T47D (cell line): ENCODE data around the gene ENTR1.

Experiments used
- DNase-seq, 2 experiments: peaks; one replicate each; pipeline versions ENCODE4 v3.0.0 to v3.0.0-alpha.2; 2011 to 2012; ENCODE audit warnings: low read depth in 1 of 2, low spot score in 1 of 2
- JUND ChIP-seq: IDR thresholded peaks from 2 replicates; pipeline ENCODE4 v1.6.1; 2012; ENCODE audit warnings: low read depth
- in situ Hi-C: cut with HindIII; loops from 2 replicates; pipeline ENCODE4 v1.10.0; 2016; ENCODE audit warnings: low sequenced_read_pairs, low pct_unique_long_range_greater_than_20kb

Gene ENTR1

DNA sequence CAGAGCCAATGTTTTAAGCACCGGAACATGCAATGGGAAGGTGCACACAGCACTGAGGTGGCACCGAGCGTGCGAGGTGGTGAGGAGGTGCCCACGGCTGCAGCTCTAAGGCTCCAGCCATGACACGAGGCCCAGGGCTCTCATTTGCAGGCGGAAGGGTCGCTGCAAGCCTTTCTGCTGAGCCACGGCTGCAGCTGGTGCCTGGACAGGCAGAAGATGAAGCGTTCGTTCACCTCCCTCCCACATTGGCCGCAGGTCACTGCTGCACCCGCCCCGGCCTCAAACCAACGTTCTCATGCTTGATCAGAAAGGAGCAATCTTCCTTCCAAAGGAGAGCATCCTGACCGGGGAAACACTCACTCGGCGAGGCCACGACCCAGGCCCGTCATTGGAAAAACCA is 33.7 kb upstream of the ENTR1 start:
- DNase-seq = no peak
- TF ChIP-seq JUND = no peak
- in situ Hi-C loops = no loop called here

DNA sequence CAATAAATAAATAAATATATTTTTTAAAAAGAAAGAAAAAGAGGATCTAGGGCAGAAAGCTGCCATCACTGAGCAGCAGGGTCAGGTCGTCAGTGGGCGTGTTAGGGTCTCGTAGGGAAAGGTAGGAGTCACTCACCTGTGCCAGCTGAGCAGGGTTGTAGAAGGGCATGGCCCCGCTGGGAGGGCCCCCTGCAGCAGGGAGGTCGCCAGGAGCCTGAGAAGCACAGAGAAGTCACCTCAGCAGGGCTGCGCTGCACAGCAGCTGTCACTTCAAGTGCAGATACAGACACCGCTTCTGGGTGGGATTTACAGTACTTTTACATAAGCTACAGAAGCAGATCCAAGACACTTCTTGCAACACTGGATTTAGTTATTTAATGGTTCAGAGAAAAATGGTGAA is 33.3 kb upstream of the ENTR1 start:
- no peak for DNase-seq
- TF ChIP-seq JUND = no peak
- in situ Hi-C loops = no loop called here

DNA sequence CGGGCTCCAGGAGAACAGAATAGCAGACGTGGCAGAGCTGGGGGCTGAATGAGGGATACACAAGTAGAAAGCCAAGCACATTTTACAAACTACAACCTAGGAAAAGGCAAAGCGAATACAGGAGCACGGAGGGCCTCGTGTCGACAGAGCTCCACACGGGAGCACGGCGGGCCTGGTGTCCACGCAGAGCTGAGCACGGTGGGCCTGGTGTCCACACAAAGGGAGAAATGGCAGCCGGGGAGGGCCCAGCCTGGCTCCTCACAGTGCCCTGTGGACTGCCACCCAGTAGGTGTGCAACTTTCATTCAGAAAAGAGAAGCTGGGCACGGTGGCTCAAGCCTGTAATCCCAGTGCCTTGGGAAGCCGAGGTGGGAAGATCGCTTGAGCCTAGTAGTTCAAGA is 32.7 kb upstream of the ENTR1 start:
- in situ Hi-C loops = no loop called here
- DNase-seq = no peak
- no peak for TF ChIP-seq JUND

DNA sequence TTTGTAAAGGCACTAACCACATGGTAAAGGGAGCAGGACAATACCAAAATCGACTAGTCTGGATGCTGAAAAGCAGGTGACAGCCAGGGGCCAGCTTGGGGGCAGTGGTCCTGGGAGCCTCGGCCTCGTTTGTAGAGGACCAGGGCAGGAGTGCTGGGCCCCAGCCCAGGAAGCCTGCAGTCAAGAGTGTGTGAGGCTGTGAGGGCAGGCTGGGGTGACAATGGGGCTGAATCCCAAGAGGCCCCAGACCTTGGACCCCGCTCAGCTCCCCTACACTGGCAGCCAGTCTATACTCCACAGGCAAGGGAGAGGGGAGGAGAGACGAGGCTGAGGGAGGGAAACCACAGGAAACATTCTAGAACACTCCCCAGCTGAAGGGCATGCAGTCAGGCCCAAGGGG is 31.9 kb upstream of the ENTR1 start:
- no peak for TF ChIP-seq JUND
- DNase-seq = no peak
- in situ Hi-C loops = no loop called here

DNA sequence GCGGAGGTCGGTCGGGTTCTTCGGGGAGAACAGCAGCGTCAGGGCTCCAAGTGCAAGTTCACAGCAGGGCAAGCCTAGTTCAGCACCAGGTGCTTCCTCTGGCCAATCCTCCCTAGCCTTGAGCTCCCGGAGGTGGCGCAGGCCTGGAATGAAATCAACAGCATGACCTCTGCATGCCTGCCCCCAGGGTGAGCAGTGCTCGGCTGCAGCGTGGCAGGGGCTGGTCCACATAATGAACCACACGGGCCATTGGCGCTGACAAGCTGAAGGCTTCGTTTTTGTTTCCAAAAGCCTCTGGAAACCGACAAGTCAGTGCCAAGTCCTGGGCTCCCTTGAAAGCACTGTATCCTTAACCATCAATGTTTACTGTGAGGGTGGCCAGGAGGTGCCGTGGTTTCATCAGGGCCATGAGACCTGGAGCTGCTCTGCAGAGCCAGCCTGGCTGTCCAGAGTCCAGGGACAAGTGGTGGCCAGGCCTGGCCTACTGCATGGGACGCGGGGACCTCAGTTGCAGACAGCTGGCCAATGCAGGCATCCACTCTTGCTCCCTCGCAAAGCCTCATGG is 31.3 kb upstream of the ENTR1 start:
- no peak for DNase-seq
- in situ Hi-C loops = no loop called here
- TF ChIP-seq JUND = no peak

DNA sequence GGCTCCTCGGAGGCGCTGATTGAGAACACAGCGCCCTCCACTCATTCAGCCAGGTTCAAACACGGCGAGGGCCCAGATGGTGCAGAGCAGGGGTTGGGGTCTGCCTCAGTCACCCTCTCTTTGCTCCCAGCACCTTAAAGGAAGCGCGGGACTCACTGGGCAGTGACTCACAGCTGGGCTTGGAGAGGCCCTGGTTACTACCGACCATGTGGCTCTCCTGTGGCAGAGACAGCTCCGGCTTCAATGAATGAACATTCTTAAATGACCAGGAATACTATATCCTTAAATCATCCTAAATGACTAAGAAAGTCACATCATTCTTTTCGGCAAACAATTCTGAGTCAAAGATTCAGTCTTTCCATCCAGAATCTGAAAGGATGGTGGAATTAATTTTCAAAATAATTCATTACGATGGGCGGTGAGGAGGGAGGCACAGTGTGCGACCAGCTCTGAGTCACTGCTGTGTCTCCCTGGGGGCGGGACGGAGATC is 30.8 kb upstream of the ENTR1 start:
- no peak for TF ChIP-seq JUND
- no peak for DNase-seq
- in situ Hi-C loops = no loop called here

DNA sequence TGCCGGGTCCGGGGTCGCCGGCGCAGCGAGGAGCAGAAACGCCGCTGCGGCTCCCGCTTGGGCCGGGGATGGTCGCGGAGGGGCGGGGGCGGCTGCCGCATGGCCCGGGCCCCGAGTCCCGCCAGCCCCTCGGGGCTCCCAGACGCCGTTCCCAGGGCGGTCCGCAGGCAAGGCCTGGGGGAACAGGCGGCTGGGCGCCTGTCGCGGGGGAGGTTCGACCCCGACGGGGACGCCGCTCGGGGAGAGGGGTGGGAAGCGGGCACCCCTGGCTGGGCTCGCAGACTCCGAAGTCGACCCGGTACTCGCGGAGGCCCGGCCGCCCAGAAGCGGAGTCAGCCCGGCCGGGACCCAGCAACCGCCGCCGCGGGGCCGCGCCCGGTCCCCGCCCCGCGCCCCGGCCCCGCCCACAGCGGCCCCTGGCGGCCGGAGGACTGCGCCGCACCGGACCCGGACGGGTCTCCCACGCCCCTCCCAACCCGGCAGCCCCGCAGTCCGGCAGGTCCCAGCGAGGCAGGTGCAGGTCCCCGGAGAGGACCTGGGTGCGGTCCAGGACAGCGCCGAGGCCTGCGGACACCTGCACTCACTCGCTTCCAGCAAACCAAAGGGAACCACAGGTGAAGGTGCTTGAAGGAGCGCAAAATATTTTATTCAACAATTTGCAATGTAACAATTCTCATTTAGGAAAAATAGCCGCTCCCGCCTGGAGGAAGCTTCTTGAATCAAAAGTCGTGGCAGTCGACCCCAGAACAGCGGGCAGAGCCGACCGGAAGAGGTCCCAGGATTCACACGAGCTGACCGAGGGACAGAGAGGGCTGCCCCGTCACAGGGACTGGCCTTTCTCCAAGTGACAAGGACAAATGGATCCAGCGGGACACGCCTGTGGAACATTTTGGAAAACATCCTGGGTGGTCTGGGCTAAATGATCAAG is 29.3 kb upstream of the ENTR1 start, which contains the start of gene INPP5E:
Gene INPP5E, minus strand, starts transcription at position 365 of the 928 bp plus-strand sequence. CDS start 426 bp downstream, outside the sequence.
- TF ChIP-seq JUND = no peak
- in situ Hi-C loops = no loop called here
- DNase-seq = peak; percentile 81 to 88

DNA sequence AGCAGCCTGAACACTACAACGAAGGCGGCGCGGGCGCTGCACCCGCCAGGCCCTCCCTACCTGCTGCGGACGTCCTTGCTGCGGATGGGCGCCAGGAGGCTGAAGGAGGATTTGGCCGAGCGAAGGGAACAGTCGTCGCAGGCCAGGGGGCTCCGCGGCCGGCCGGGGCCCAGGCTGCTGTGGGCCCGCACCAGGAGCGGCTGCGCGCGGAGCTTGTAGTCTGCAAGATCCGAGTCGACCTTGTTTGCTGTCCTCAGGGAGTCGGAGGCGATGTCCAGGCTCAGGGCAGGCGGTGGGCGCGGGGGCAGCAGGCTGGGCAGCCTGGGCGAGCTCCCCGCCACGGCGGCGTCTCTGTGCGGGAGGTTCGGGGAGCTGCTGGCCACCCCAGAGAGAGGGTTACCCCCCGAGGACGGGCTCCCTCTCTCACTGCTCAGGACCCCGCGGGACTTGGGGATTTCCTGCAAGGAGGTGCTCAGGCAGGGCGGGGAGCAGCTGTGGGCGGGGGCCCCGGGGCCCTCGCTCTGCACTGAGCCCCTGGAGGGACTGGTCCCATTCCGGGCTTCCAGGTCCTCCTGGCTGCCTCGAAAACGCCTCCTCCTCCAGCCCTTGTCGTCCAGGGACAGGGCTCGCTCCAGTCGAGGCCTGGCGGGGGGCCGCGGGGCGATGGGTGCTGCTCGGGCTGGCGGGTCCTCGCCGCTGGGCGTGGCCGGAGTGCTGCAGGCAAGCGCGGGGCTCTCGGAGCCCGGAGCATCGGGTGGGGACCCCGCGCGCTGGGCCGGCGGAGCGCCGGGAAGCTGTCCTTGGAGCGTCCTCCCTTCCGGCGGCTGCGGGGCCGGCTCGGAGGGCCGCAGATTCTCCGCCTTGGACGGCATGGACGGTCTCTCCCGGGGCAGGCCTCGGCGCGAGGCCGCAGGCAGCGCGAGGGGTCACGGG is 28.4 kb upstream of the ENTR1 start:
- in situ Hi-C loops = no loop called here
- DNase-seq = peak; percentile 42 to 77
- TF ChIP-seq JUND = no peak

DNA sequence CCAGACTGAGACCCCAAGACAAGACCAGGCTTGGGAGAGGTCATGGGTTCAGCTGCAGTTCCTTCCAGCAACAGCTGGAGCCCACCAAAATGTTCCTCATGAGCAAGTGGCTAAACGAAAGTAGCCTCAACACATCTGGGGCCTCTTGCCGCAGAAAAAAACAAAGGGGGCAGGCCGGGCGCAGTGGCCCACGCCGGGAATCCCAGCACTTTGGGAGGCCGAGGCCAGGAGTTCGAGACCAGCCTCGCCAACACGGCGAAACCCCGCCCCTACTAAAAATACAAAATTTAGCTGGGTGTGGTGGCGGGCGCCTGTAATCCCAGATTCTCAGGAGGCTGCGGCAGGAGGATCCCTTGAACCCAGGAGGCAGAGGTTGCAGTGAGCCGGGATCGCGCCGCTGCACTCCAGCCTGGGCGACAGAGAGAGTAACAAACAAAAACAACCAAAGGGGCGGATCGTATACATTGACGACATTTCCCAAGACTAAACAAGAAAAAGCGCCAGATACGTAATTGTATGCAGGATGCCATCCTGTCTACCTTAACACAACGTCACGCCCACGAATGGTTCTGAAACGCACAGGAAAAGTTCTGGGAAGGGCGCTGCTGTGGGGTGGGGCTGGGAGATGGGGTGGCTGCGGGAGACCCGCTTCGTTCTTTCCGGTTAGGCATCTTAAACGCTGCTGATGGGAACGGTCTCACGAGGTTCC is 27.6 kb upstream of the ENTR1 start:
- no peak for TF ChIP-seq JUND
- DNase-seq = no peak
- in situ Hi-C loops = no loop called here

DNA sequence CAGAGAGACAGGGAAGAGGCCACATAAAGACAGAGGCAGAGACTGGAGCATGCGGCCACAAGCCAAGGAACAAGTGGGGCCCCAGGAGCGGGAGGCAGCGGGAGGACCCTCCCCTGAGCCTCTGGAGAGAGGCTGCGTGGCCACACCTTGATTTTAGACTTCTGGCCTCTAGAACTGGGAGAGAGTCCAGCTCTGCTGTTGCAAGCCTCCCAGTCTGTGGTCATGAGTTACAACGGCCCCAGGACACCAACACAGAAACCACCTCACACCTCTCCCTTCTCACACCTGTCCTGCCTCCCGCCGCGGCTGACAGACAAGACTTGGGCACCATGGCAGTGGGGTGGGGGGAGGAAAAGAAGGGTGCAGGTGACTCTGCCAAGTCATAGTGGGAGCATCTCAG is 27.0 kb upstream of the ENTR1 start:
- DNase-seq = peak in 1 of 2 experiments; percentile 34

DNA sequence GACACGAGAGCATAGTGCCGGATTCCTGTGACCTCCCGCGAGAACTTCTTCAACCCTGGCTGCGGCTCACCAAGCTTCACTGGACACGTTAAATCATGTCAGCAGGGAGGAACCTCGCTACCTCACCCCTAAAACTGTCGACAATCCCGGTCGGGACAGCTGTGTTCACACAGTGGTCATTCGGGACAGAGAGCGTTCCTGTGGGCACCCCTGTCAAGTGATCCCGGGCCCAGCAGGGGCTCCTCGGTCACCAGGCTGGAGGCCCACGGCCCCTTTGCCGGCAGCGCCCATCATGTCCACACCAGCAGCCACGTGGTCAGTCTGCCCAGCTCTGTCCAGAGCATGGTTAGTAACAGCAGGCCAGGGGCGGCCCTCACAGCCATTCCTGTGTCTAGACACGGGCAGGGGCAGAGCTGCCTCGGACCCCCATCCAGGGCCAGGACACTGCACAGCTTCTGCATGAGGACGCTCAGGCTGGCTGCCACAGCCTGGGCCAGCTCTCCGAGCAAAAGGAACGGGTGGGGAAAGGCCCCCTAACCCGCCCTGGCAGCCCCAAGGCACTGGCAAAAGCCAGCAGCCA is 25.7 kb upstream of the ENTR1 start:
- DNase-seq = no peak
- no peak for TF ChIP-seq JUND
- in situ Hi-C loops = no loop called here

More for the DNA sequence above, 27.0 kb upstream of the ENTR1 start:
- in situ Hi-C loops = no loop called here
- no peak for TF ChIP-seq JUND
